ENCODE data around the gene BABAM2. TPM values are rescaled to one million over a fixed set of nuclear protein-coding genes. Genes with fewer than 3 reads are reported as not detected.

The BABAM2 gene
- total and polyA plus RNA-seq, 7 donors, result 22.9 to 52.3 (median 25.2) TPM

DNA sequence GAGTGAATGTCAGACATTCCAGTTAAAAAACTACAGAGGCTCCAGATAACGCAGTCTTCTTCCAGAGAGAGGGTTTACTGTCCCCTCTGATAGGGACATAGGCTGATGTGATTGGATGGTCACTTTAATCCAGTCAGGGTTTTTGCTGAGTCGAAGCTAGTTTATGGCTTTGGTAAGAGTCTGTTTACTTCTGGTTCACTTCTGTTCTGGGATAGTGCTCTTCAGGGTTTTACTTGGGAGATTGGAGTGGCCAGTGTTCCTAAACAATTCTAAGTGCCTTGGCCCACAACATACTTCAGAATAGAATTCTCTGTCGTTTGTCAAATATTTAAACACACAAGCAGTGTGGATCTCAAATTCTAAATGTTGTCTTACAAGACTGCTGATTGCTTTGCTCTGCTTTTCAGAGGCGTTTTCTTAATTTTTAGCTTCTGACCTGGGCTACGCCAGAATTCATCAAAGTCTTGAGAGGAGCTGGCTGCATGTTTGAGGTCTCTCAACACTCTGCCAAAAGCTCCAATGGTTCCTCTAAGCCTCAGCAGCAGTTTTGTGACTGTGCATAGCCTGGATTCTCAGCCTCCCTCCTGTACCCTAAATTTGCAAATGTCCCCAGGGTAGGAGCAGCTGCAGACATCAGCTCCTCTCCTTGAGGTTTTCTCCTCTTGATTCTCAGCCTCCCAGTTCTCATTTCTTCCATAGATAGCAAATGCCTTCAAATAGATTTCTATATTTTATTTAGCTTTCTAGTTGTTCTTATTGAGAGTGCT lies 105.8 kb downstream of the BABAM2 start:
- intact Hi-C loops (cut with DNase I), result no loop called here
- 77% methylated on average over 5 of the region's 5 CpGs for WGBS, 2 donors
- TF ChIP-seq POLR2AphosphoS5 (IDR thresholded peaks at IDR 0.05), result no peak
- no peak for TF ChIP-seq POLR2A (IDR thresholded peaks at IDR 0.05)
- TF ChIP-seq, protein P1, sequence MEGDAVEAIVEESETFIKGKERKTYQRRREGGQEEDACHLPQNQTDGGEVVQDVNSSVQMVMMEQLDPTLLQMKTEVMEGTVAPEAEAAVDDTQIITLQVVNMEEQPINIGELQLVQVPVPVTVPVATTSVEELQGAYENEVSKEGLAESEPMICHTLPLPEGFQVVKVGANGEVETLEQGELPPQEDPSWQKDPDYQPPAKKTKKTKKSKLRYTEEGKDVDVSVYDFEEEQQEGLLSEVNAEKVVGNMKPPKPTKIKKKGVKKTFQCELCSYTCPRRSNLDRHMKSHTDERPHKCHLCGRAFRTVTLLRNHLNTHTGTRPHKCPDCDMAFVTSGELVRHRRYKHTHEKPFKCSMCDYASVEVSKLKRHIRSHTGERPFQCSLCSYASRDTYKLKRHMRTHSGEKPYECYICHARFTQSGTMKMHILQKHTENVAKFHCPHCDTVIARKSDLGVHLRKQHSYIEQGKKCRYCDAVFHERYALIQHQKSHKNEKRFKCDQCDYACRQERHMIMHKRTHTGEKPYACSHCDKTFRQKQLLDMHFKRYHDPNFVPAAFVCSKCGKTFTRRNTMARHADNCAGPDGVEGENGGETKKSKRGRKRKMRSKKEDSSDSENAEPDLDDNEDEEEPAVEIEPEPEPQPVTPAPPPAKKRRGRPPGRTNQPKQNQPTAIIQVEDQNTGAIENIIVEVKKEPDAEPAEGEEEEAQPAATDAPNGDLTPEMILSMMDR (IDR thresholded peaks at IDR 0.05), result no peak
- TF ChIP-seq EP300 (IDR thresholded peaks at IDR 0.05), result no peak
- Histone ChIP-seq H3K4me1 (peaks cover 0 to 26% (median 9%) of the 10 kb centered on the region in 4 donors), H3K36me3 (no peaks in the 10 kb centered on the region), H3K9me3 (no peaks in the 10 kb centered on the region), H3K27ac (peak overlapping the region in 1 of 4 donors; percentile 2), H3K4me3 (no peak overlapping the region), H3K27me3 (no peaks in the 10 kb centered on the region)
- no peak for DNase-seq

DNA sequence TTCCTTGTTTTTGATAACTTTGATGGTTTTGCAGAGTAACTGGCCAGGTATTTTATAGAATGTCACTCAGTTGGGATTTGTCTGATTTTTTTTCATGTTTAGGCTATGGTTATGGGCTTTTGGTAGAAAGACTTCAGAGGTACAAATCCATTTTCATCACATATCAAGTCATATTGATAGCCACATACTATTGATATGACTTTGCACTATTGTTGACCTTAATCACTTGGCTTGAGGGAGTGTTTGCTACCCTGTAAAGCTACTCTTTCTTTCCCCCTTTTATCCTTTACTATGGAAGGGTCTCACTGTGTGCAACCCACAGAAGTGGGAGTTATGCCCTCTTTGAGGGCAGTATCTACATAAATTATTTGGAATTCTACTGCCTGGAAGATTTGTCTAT lies 109.8 kb downstream of the BABAM2 start:
- Histone ChIP-seq H3K4me1 (peaks cover 0 to 7% (median 0%) of the 10 kb centered on the region in 4 donors), H3K27me3 (no peaks in the 10 kb centered on the region), H3K4me3 (no peak overlapping the region), H3K27ac (no peak overlapping the region), H3K9me3 (no peaks in the 10 kb centered on the region), H3K36me3 (no peaks in the 10 kb centered on the region)
- no peak for TF ChIP-seq EP300 (IDR thresholded peaks at IDR 0.05)
- TF ChIP-seq POLR2A (IDR thresholded peaks at IDR 0.05), result no peak
- TF ChIP-seq POLR2AphosphoS5 (IDR thresholded peaks at IDR 0.05), result no peak
- TF ChIP-seq, protein P1 (IDR thresholded peaks at IDR 0.05), result no peak
- no peak for DNase-seq
- intact Hi-C loops (cut with DNase I), result no loop called here

DNA sequence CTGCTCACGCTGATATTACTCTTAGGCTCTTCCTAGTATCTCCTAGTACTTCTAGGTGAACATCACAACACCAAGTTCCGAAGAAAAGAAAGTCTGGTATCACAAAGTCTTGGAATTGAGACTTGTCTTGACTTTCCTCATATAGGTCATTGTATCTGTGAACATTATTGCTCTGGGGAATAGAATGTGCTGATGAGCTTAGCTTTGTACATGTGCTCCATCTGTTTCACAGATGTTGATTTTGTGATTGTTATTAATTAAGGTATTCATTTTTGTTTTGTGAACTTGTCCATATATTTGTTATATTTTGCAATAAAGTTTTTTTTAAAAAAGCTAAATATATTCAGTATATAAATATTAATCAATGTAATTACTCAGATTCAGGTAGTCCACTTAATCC lies 111.7 kb downstream of the BABAM2 start:
- H3K9me3 ChIP-seq, result no peaks in the 10 kb centered on the region
- no peaks in the 10 kb centered on the region for H3K27me3 ChIP-seq
- TF ChIP-seq EP300 (IDR thresholded peaks at IDR 0.05) (no peak), POLR2A (IDR thresholded peaks at IDR 0.05) (no peak), POLR2AphosphoS5 (IDR thresholded peaks at IDR 0.05) (no peak)
- TF ChIP-seq, protein P1 (IDR thresholded peaks at IDR 0.05), result no peak
- no peaks in the 10 kb centered on the region for H3K4me1 ChIP-seq
- no peak overlapping the region for H3K27ac ChIP-seq
- H3K36me3 ChIP-seq, result no peaks in the 10 kb centered on the region
- WGBS, 2 donors, result 94 to 98% methylated on average over 2 of the region's 2 CpGs
- DNase-seq, result no peak
- intact Hi-C loops (cut with DNase I), result no loop called here
- no peak overlapping the region for H3K4me3 ChIP-seq

DNA sequence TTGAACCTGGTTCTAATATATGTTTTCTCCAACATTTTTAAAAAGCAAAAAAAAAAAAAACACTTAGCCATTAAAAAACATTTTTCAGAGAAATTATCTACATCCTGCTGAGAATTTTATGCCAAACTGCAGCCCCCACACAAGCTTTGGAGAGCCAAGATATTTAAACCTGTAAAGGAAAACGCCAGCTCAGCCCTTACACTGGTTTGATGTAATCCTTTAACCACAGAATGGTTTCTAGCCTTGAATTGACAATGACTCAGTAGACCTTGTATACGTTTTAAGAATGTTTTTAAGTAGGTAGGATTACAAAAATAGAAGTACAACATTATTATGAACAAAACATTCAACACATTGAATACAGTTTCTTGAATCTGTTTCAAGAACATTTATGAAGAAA lies 113.6 kb downstream of the BABAM2 start:
- H3K9me3 ChIP-seq, result no peaks in the 10 kb centered on the region
- H3K4me1 ChIP-seq, result no peaks in the 10 kb centered on the region
- DNase-seq, result no peak
- no peak overlapping the region for H3K27ac ChIP-seq
- WGBS, 2 donors, result 57 to 74% methylated on average over 2 of the region's 2 CpGs
- H3K36me3 ChIP-seq, result no peaks in the 10 kb centered on the region
- no peaks in the 10 kb centered on the region for H3K27me3 ChIP-seq
- no peak overlapping the region for H3K4me3 ChIP-seq
- TF ChIP-seq EP300 (IDR thresholded peaks at IDR 0.05), result no peak
- TF ChIP-seq, protein P1 (IDR thresholded peaks at IDR 0.05), result no peak
- TF ChIP-seq POLR2AphosphoS5 (IDR thresholded peaks at IDR 0.05), result no peak
- no peak for TF ChIP-seq POLR2A (IDR thresholded peaks at IDR 0.05)
- intact Hi-C loops (cut with DNase I), result no loop called here

DNA sequence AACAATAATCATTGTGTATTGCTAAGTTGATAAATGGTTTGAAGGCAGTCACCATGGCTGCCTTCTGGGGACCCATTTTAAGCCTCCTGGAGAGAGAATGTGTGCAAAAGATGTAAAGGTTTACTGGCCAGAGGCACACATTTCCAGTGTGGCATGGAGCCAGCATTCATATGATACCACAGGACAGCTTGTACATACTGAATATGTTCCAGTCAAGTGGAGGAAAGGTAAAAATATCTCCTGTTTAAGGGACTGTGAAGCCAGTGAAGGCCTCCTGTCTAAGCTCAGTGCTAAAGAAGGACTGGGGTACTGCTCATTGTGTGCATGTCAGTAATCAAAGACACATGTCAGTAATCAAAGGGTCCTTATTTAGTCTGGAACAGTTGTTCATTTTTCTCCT lies 119.2 kb downstream of the BABAM2 start:
- no peak overlapping the region for H3K27ac ChIP-seq
- intact Hi-C loops (cut with DNase I), result no loop called here
- DNase-seq, result no peak
- H3K36me3 ChIP-seq, result no peaks in the 10 kb centered on the region
- no peaks in the 10 kb centered on the region for H3K27me3 ChIP-seq
- no peak overlapping the region for H3K4me3 ChIP-seq
- no peak for TF ChIP-seq POLR2AphosphoS5 (IDR thresholded peaks at IDR 0.05)
- H3K4me1 ChIP-seq, result no peaks in the 10 kb centered on the region
- no peaks in the 10 kb centered on the region for H3K9me3 ChIP-seq

Measured in sigmoid colon (tissue), 7 donors.